GOT3 (cell line): ENCODE results near the gene MUS81.
"Not testable (repeated sequence)": the region's sequence is repeated elsewhere in the genome, so short reads cannot be mapped to it uniquely, and the experiment has no call there.

Source experiments
- DNase-seq: peaks from one replicate; lab custom pipeline; 2025; ENCODE audit warnings: mixed read lengths; lab: John Stamatoyannopoulos, UW

The MUS81 gene, protein sequence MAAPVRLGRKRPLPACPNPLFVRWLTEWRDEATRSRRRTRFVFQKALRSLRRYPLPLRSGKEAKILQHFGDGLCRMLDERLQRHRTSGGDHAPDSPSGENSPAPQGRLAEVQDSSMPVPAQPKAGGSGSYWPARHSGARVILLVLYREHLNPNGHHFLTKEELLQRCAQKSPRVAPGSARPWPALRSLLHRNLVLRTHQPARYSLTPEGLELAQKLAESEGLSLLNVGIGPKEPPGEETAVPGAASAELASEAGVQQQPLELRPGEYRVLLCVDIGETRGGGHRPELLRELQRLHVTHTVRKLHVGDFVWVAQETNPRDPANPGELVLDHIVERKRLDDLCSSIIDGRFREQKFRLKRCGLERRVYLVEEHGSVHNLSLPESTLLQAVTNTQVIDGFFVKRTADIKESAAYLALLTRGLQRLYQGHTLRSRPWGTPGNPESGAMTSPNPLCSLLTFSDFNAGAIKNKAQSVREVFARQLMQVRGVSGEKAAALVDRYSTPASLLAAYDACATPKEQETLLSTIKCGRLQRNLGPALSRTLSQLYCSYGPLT

GRCh38 chr11:65860278-65861164 lies at the start of gene MUS81:
TSS of gene MUS81 (plus strand) at chr11:65860433. CDS start at chr11:65860754, 321 bp downstream.
- peak; percentile 71 for DNase-seq

- no peak for DNase-seq
Observed at GRCh38 chr11:65811764-65812475, 48.3 kb upstream of the MUS81 start.

DNA sequence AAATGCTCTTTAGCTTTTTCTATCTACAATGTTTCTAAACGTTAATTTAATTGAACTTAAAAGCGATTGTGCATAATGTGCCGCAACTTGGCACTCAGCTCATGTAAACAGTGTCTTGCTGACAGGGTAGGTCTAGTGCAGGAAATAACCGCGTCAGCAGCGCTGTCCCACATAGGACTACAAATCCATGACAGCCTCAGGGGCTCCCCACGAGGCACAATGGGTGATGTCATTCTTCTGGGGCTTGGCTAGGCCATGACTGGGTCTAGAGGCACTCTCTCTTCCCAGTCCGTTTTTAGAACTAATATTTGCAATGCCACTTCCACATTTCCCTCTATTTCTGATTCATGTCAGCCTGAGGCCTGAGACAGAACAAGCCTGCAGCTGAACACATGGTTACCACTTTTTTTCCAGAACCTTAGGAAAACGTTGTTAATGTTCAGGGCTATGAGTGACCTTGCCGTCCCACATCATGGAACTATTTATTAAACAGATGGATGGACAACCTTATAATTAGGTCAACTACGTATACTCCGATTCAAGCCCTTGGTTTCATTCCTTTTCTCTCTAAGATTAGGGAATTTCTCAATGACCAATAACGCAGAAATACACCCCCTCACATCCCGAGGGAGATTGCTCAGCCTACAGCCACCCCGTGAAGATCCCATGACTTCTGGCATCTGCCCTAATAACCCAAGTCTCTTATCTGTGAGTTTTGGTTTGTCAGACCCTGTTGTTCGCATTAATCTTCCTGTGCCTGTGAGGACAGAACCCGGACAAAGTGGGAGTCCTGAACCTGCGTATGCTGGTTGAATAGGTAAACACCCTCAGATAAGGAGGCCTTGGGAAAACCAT lies 45.9 kb upstream of the MUS81 start:
- DNase-seq: no peak

- DNase-seq: no peak
Observed at GRCh38 chr11:65814986-65815565, 45.2 kb upstream of the MUS81 start.

DNA sequence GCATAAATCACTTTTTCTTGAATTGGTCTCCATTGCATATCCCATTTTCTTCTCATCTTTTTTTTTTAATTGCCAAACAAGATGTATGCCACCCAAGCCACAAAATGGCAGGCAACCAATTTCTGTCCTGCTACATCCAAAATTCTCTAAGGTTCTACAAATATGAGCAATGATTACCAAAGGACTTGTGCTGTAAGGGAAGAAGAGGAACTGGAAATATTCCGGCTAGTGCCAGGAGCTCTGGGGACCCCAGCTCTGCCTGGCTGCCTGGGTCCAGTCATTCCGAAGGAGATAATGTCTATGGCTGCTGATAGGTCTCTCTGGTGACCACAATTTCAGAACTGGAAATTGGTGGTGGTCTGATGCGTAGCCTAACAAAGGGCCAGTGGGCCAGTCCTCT lies 43.5 kb upstream of the MUS81 start:
- no peak for DNase-seq

DNA sequence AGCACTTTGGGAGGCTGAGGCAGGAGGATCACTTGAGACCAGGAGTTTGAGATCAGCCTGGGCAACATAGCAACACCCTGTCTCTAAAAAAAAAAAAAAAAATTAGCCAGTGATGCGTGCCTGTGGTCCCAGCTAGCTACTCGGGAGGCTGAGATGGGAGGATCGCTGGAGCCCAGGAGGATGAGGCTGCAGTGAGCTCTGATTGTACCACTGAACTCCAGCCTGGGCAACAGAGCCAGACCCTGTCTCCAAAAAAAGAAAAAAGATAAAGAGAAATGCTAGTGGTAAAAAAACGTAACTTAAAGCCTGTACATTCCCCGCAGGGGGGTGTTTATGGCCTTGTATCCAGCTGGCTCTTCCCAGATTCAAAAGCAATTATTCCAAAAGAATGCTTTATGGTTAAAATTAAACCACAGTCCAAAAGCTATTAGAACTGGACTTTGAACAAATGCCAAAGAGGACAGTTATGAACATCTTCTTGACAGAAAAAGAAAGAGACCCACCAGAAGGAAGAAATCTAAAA lies 42.9 kb upstream of the MUS81 start:
- DNase-seq: no peak

DNA sequence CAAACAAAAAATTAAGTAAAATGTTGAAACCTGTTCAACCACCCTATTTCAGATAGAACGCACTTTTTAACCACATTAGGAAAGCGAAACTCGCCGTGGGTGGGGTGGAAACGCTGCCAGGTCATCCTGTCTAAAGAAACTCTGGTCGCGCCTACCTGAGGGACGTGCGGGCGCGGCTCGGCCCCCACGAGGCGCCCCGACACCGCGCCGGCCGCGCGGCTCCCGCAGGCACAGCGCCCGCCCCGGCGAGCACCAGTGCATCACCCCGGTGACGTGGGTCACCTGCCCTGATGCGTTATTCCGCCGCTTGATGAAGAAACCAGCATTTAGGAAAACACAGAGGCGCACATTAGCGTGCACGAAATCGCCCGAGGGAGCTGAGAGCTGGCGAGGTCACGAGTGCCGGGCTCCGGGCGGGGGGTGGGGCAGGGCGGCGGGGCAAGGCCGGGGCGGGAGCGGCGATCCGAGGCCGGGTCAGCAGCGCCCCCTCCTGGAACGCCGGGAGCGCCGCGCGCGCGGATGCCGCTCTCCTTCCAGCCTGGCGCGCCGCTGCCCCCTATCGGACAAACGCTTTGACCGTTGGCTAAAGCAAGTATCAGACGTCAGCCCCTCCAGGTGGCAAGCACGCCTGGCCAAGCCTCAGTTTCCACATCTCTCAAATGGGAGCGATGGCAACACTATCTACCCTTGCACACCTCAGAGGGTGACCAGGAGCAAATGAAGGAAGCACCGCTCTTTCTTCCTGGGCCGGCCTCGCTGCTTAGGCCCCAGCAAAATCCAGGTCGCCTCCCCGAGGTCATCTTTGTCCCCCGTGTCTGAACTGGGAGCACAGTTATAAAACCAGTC lies 42.2 kb upstream of the MUS81 start:
- peak; percentile 46 for DNase-seq

- DNase-seq: no peak
Observed at GRCh38 chr11:65821107-65821506, 39.1 kb upstream of the MUS81 start.

DNA sequence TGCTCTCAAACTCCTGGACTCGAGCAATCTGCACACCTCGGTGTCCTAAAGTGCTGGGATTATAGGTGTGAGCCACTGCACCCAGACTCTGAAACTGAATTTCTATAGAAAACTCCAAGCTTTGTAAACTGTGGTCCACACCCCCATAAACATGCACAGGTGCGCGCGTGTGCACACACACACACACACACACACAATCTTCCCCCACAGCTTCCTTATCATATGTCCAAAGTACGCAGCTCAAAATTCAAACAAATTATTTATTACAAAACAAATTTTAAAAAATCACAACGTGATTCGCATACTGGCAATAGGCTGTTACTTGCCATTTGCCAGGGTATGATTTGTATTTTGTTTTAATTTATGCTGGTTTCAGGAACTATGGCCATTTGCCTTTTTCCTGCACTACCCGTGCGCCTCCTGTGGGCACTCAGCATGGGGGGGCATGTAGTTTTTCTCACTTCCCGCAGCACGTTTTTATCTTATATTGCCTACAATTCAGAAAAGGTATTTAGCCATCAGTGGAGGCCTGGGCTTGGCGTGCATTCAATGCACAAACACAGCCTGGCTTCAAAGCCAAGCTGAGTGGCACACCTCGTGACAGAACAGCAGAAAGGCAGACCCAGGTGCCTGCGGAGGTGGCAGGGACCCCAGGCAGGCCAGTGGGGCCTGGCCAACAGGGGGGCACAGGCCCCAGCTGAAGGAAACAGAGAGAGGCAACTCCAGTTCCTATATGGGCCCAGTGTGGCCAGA lies 37.3 kb upstream of the MUS81 start:
- DNase-seq: no peak

GRCh38 chr11:65826984-65827735 lies 33.1 kb upstream of the MUS81 start:
- DNase-seq: no peak

DNA sequence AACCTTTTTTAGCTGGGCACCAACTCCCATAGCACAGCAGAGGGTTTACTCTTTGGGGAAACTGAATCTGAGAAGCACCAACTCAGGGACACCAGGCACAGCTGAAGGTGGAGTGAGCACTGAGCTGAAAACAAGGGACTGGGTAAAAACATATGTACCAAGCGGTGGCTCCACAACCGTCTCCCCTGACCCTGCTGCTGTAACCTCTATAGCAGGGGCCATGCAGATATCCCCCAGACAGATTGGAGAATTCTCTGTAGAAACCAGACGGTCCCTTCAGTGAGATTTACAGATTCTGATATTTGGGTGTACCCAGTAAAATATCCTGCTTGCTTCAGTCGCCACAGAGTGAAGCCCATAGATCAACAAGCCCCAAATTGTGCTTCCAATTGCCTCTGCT lies 30.8 kb upstream of the MUS81 start:
- DNase-seq: no peak

GRCh38 chr11:65832231-65832630 lies 28.0 kb upstream of the MUS81 start:
- not testable (repeated sequence) for DNase-seq

DNA sequence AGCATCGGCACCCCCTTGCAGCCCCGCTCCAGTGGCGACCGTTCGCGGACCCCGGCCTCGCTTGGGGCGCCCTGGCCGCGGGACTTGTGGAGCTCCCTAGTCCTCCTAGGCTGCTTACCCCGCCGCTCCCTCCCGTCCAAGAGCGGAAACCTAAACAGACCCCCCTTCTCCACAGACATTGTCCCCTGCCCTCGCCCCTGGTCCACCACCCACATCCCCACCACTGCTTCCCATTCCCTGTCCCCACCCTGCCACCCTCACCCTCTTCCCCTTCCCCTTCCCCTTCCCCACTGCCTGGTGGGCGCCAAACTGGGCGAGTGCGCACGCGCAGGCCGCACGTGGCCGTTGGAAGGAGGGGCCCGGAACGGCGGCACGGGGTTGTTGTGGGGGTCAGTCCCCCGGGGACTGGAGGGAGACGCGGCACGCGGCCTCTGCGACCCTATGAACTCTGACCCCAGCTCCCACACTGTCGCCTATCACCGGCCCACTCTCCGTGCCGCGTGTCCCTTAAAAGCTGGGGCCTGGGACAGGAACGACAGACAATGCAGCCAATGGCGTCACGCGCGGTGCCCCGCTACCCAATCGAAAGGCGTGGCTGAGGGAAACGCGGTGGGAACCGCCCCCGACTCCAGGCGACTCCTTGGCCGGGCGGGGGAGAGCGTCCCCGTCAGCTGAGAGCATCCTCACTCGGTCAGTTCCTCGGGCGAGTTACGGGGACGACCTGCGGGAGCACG lies 26.8 kb upstream of the MUS81 start, which contains the start of gene SNX32:
SNX32 (plus strand) TSS at position 667 of the 734 bp plus-strand sequence. CDS start 103 bp downstream, outside the sequence.
- peak; percentile 56 for DNase-seq

DNA sequence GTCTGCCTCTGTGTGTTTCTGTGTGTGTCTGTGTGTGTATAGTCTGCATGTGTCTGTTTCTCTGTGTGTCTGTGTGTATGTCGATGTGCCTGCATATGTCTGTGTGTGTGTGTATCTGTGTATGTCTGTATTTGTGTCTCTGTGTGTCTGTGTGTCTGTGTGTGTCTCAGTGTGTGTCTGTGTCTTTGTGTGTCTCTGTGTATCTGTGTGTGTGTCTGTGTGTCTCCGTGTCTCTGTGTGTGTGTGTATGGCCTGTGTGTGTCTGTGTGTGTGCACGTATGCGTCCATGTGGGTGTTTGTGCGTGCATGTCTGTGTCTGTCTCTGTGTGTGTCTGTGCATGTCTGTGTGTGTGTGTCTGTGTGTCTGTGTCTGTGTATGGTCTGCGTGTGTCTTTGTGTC lies 26.0 kb upstream of the MUS81 start:
- no peak for DNase-seq

DNA sequence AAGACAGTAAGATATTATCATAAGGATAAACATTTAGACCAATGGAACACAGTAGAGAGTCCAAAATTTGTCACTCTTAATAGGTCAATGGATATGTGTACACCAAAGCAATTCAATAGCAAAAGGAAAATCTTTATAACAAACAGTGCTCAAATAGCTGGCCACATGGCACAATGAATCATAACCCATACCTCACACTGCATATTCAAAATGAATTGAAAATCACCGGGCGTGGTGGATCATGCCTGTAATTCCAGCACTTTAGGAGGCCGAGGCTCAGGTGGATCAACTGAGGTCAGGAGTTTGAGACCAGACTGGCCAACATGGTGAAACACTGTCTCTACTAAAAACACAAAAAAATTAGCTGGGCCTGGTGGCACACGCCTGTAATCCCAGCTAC lies 18.1 kb upstream of the MUS81 start:
- DNase-seq: no peak

- no peak for DNase-seq
Observed at GRCh38 chr11:65843811-65844210, 16.4 kb upstream of the MUS81 start.

DNA sequence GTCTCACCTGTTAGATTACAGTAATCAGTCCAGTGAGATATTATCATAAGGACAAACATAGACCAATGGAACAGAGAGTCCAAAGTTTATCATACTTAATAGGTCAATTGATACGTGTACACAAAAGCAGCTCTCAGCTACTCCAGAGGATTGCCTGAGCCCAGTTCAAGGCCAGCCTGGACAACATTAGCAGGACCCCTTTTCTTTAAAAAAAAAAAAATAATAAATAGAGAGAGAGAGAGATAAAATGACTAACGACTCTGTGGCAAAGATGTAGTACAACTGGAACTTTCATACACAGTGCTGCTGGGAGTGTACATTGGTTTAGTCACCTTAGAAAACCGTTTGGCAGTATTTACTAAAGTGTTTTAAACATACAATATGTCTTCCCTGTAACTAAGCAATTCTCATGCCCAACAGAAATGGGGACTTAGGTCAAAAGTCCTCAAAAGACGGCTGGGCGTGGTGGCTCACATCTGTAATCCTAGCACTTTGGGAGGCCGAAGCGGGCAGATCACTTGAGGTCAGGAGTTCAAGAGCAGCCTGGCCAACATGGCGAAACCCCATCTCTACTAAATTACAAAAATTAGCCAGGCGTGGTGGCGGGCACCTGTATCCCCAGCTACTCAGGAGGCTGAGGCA lies 15.9 kb upstream of the MUS81 start:
- no peak for DNase-seq
